ENCODE results near the gene PPFIBP2. TPM values are rescaled to one million over a fixed set of nuclear protein-coding genes. Genes with fewer than 3 reads are reported as not detected.
"Not testable (repeated sequence)": the region's sequence is repeated elsewhere in the genome, so short reads cannot be mapped to it uniquely, and the experiment has no call there.

PPFIBP2 gene
- total RNA-seq, 2 donors from 2014 or later = 27.5 to 30.6 TPM

- Mint-ChIP-seq H3K9me3 (no peaks in the 10 kb centered on the region), H3K4me1 (ENCODE audit: low read depth) (peaks cover 22% of the 10 kb centered on the region), H3K27me3 (ENCODE audit: low read depth) (no peaks in the 10 kb centered on the region), H3K4me3 (no peak overlapping the region), H3K36me3 (ENCODE audit: insufficient read depth in 2 of 2) (no peaks in the 10 kb centered on the region), H3K27ac (no peak overlapping the region)
- ATAC-seq (replicated peaks in 1 of 2) (no peak), DNase-seq (no peak)
Measured at GRCh38 chr11:7509966-7510365, 3.8 kb upstream of the PPFIBP2 start.

DNA sequence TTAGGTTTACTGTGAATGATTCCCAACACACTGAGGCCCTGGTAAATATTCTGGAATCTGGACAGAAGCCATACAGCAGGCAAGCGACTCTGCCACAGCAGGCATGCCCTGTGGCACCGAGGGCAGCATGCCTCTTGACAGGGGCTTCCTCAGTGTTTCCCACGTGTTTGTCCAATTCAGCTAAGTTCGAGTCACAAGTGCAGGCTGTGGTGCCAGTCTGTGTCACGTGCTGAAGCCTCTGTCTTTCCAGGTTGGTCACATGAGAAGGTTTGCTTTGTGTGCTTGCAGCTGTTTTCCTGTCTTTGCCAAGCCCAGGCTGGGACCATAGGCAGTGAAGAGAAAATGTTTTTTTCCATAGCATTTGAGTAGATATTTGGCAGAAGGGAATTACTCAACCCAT is 2.4 kb upstream of the PPFIBP2 start:
- DNase-seq = no peak
- Mint-ChIP-seq H3K27me3 (ENCODE audit: low read depth) (no peaks in the 10 kb centered on the region), H3K9me3 (no peaks in the 10 kb centered on the region), H3K36me3 (ENCODE audit: insufficient read depth in 2 of 2) (no peaks in the 10 kb centered on the region), H3K27ac (no peak overlapping the region), H3K4me1 (ENCODE audit: low read depth) (peaks cover 36% of the 10 kb centered on the region), H3K4me3 (no peak overlapping the region)
- ATAC-seq (replicated peaks in 1 of 2) = no peak

- peak in 1 of 2 donors; percentile 18 for DNase-seq
Measured at GRCh38 chr11:7512525-7513233, 1.1 kb upstream of the PPFIBP2 start.

DNA sequence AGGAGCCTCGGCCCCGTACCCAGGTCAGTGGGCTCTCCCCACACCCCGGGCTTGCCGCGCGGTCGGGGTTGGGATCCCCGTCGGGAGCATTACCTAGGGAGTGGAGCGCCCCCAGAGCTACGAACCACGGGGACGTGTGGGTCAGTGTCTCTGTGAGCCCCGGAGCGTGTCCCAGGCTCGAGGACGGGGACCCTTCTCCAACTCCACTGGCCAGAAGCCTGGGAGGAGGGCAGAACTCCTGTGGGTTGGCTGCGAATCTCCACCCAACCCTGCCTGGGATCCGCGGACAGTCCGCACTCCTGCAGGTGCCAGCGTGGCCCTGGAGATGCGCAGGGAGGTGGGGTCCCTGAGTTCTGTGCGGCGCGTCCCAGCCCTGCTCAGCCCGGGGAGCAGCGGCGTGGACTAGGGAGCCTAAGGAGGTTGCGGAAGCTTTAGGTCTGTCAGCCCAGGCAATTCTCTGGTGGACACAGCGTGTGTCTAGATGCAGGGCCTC is 346 bp downstream of the PPFIBP2 start:
- H3K4me1 Mint-ChIP-seq (ENCODE audit: low read depth) = peaks cover 57% of the 10 kb centered on the region
- ATAC-seq (replicated peaks in 1 of 2) (peak; percentile 28 to 33), DNase-seq (peak; percentile 21 to 27)
- no peaks in the 10 kb centered on the region for H3K27me3 Mint-ChIP-seq (ENCODE audit: low read depth)
- H3K4me3 Mint-ChIP-seq = peak overlapping the region; percentile 92 to 95
- peak overlapping the region; percentile 95 for H3K27ac Mint-ChIP-seq
- H3K9me3 Mint-ChIP-seq = peaks cover 0 to 6% of the 10 kb centered on the region in 2 donors
- H3K36me3 Mint-ChIP-seq (ENCODE audit: insufficient read depth in 2 of 2) = no peaks in the 10 kb centered on the region

More at GRCh38 chr11:7512525-7513233, 1.1 kb upstream of the PPFIBP2 start:
- Mint-ChIP-seq H3K36me3 (ENCODE audit: insufficient read depth in 2 of 2) (no peaks in the 10 kb centered on the region), H3K4me1 (ENCODE audit: low read depth) (peaks cover 48% of the 10 kb centered on the region), H3K9me3 (no peaks in the 10 kb centered on the region), H3K4me3 (peak overlapping the region; percentile 92 to 95), H3K27me3 (ENCODE audit: low read depth) (no peaks in the 10 kb centered on the region), H3K27ac (peak overlapping the region; percentile 86)
- peak; percentile 20 to 33 for ATAC-seq (replicated peaks in 1 of 2)

DNA sequence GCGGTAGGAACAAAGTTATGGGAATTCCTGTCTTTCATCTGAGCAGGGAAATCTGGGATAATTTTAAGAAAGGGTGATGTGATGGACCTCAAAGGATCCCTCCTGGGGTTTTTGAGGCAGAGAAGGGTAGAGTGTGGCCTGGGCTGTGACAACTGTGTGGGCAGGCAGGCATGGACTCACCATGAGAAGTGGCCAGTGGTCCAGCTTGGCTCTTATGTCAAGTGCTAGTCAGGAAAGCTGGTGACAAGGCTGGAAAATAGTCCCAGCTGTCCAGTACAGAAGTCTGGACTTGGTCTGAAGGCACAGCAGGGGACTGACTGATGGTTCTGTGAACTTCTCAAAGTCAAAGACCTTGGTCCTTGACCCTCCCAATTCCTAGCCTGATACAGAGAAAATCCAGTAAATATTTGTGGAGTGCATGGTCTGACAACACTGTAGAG is 1.7 kb downstream of the PPFIBP2 start:
- peaks cover 0 to 6% of the 10 kb centered on the region in 2 donors for H3K9me3 Mint-ChIP-seq
- peak overlapping the region; percentile 72 for H3K27ac Mint-ChIP-seq
- no peak for ATAC-seq (replicated peaks in 1 of 2)
- H3K27me3 Mint-ChIP-seq (ENCODE audit: low read depth) = no peaks in the 10 kb centered on the region
- DNase-seq = no peak
- H3K36me3 Mint-ChIP-seq (ENCODE audit: insufficient read depth in 2 of 2) = no peaks in the 10 kb centered on the region
- H3K4me1 Mint-ChIP-seq (ENCODE audit: low read depth) = peaks cover 59% of the 10 kb centered on the region
- peak overlapping the region; percentile 92 to 95 for H3K4me3 Mint-ChIP-seq

DNA sequence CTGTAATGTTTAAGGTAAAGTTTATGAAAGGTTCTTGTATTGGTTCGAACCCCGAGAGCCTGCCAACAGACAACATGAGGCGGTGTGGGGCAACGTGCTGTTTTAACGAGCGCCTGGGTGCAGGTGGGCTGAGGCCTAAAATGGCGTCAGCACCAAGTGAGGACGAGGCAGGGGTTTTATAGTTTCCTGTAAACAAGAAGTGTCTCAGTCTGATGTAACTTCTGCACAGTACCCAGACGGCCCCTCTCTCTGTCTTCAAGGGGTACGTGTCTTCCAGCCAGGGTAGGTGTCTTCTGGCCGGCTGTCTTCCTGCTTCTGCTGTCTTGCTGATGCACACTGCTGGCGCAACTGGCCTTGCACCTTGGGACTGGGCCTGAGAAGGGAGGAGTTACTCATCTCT is 2.7 kb downstream of the PPFIBP2 start:
- H3K27me3 Mint-ChIP-seq (ENCODE audit: low read depth) = no peaks in the 10 kb centered on the region
- H3K36me3 Mint-ChIP-seq (ENCODE audit: insufficient read depth in 2 of 2) = no peaks in the 10 kb centered on the region
- peak overlapping the region; percentile 71 for H3K27ac Mint-ChIP-seq
- peaks cover 57% of the 10 kb centered on the region for H3K4me1 Mint-ChIP-seq (ENCODE audit: low read depth)
- DNase-seq = peak; percentile 19 to 31
- H3K4me3 Mint-ChIP-seq = peak overlapping the region; percentile 92 to 95
- no peak for ATAC-seq (replicated peaks in 1 of 2)
- peaks cover 0 to 6% of the 10 kb centered on the region in 2 donors for H3K9me3 Mint-ChIP-seq

GRCh38 chr11:7517743-7518142 is 3.9 kb downstream of the PPFIBP2 start:
- H3K9me3 Mint-ChIP-seq; H3K36me3 Mint-ChIP-seq (ENCODE audit: insufficient read depth in 2 of 2): not testable (repeated sequence)
- peaks cover 45% of the 10 kb centered on the region for H3K4me1 Mint-ChIP-seq (ENCODE audit: low read depth)

DNA sequence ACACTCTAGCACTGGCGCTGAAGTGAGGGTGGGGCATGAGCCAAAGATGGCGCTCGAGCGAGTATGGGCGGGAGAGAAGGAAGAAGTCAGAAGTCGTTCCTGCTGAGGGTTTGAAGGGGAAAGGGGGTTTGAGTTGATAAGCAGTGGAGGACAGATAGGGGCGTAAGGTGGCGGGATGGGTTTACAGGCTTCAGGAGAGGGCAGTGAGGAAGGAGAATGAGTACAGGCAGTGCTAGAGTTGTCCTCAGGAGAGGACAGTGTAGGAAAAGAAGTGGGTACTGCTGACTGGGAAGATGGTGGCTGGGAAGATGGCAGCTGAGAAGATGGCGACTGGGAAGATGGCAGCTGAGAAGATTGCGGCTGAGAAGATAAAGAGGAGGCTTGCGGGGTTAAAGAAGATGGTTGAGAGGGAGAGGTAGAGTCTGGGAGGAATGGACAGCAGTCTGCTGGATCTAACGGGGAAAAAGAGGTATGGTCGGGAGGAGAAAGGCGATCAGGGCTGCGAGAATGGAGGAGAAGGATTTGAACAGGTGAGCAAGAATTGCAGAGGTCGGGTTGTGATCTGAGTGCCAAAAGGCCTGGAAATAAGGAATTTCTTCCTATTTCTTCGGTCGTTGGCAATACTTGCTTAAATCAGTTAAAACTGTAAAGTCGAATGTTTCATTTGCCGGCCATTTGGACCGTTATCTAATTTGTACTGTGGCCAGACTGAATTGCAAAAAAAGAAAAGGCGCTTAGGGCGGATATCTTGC is 5.2 kb downstream of the PPFIBP2 start:
- Mint-ChIP-seq H3K4me3 (peak overlapping the region in 1 of 2 donors; percentile 11), H3K4me1 (ENCODE audit: low read depth) (peaks cover 46% of the 10 kb centered on the region), H3K9me3 (peaks cover 0 to 6% of the 10 kb centered on the region in 2 donors), H3K36me3 (ENCODE audit: insufficient read depth in 2 of 2) (no peaks in the 10 kb centered on the region), H3K27ac (no peak overlapping the region), H3K27me3 (ENCODE audit: low read depth) (no peaks in the 10 kb centered on the region)
- ATAC-seq (replicated peaks in 1 of 2) (no peak), DNase-seq (no peak)

More at GRCh38 chr11:7517743-7518142, 3.9 kb downstream of the PPFIBP2 start:
- not testable (repeated sequence) for H3K4me3 Mint-ChIP-seq; ATAC-seq (replicated peaks in 1 of 2); DNase-seq; H3K27me3 Mint-ChIP-seq (ENCODE audit: low read depth); H3K27ac Mint-ChIP-seq

- H3K36me3 Mint-ChIP-seq (ENCODE audit: insufficient read depth in 2 of 2) = peaks cover 0 to 2% of the 10 kb centered on the region in 2 donors
- H3K4me1 Mint-ChIP-seq (ENCODE audit: low read depth) = peaks cover 47% of the 10 kb centered on the region
- no peak for DNase-seq
- no peak overlapping the region for H3K4me3 Mint-ChIP-seq
- peaks cover 0 to 6% of the 10 kb centered on the region in 2 donors for H3K9me3 Mint-ChIP-seq
- peak overlapping the region; percentile 36 for H3K27ac Mint-ChIP-seq
- ATAC-seq (replicated peaks in 1 of 2) = peak; percentile 19 to 31
- H3K27me3 Mint-ChIP-seq (ENCODE audit: low read depth) = no peaks in the 10 kb centered on the region
Measured at GRCh38 chr11:7520011-7520942, 6.5 kb downstream of the PPFIBP2 start.

DNA sequence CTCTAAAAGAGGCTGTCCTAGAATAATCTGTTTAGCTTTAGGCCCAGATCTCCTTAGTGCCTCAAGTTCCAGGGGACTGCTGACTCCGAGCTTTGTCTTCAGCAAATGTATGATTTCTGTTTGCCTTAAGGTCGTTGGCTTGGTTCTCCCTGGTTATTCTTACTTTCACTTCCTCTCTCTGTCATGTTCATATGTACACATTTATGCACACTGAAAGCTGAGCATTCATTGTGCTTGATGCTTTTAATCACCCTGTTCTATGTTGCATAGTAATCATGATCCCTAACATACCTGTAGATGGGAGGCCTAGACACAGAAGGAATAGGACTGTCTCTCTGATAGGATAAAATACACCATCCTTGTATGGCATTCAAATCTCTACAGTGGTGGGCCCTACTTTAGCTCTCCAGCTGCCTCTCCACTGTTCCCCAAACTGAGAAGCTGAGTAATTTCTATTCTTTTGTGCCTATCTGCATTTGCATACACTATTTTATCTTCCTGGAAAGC is 7.2 kb downstream of the PPFIBP2 start:
- peak; percentile 44 to 57 for ATAC-seq (replicated peaks in 1 of 2)
- Mint-ChIP-seq H3K4me1 (ENCODE audit: low read depth) (peaks cover 44% of the 10 kb centered on the region), H3K27me3 (ENCODE audit: low read depth) (no peaks in the 10 kb centered on the region), H3K27ac (no peak overlapping the region), H3K4me3 (no peak overlapping the region), H3K9me3 (peaks cover 0 to 6% of the 10 kb centered on the region in 2 donors), H3K36me3 (ENCODE audit: insufficient read depth in 2 of 2) (peaks cover 0 to 2% of the 10 kb centered on the region in 2 donors)
- DNase-seq = no peak

DNA sequence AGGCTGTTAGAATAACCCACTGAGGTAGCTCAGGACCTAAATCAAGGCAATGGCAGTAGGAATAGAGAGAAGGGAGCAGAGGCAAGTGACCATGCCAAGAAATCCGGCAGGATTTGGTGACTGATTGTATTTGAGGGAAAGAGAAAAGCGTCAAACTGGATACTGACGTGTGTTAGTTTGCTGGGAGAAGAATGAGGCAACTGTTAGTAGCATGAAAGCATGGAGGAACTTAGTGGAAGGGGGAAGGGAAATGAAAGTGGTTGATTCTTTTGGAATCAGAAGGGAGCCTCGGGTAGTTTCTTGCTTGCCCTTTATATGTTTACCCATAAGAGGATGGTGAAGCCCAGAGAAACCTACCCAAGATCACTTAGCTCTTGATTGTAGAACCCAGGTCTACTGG is 8.3 kb downstream of the PPFIBP2 start:
- peaks cover 39% of the 10 kb centered on the region for H3K4me1 Mint-ChIP-seq (ENCODE audit: low read depth)
- no peaks in the 10 kb centered on the region for H3K27me3 Mint-ChIP-seq (ENCODE audit: low read depth)

DNA sequence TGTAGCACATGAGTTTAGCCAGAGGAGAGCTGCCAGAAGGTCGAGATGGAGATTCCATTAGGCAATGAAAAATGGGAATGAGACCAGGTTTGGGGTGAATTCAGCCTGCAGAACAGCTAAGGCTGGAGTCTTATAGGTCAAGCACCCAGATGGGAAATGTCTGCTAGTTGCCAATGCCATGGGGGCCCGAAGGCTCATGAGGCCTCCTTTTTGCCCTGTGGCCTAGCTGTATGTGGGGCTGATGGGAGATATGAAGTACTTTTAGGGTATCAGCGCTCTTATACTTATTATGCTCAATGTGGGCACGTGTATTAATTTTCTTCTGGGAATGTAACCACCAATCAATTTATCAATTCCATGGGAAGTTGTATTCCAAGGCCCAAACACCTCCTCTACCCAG is 8.7 kb downstream of the PPFIBP2 start:
- peaks cover 39% of the 10 kb centered on the region for H3K4me1 Mint-ChIP-seq (ENCODE audit: low read depth)
- DNase-seq = no peak
- no peak overlapping the region for H3K4me3 Mint-ChIP-seq
- ATAC-seq (replicated peaks in 1 of 2) = no peak
- H3K9me3 Mint-ChIP-seq = peaks cover 0 to 6% of the 10 kb centered on the region in 2 donors
- H3K27me3 Mint-ChIP-seq (ENCODE audit: low read depth) = no peaks in the 10 kb centered on the region
- H3K27ac Mint-ChIP-seq = no peak overlapping the region
- H3K36me3 Mint-ChIP-seq (ENCODE audit: insufficient read depth in 2 of 2) = peaks cover 0 to 2% of the 10 kb centered on the region in 2 donors

More for the DNA sequence above, 8.3 kb downstream of the PPFIBP2 start:
- no peak for DNase-seq
- Mint-ChIP-seq H3K4me3 (no peak overlapping the region), H3K9me3 (peaks cover 0 to 6% of the 10 kb centered on the region in 2 donors), H3K27ac (no peak overlapping the region), H3K36me3 (ENCODE audit: insufficient read depth in 2 of 2) (peaks cover 0 to 2% of the 10 kb centered on the region in 2 donors)
- no peak for ATAC-seq (replicated peaks in 1 of 2)

Data from activated T-cell treated with anti-CD3 and anti-CD28 coated beads, Interleukin-2, amount 50 U/mL, for 72 hours (primary cell).